ENCODE data around the gene LSM12. TPM values are rescaled to one million over a fixed set of nuclear protein-coding genes. Genes with fewer than 3 reads are reported as not detected.
A peak's percentile ranks its signal among the peaks of the same experiment; 100 is the strongest.

The LSM12 gene
- polyA plus RNA-seq, 4 donors, result 24.8 to 36.4 (median 28.2) TPM

- Histone ChIP-seq H3K9me3 (ENCODE audit: control insufficient read depth in 2 of 2, insufficient read depth in 1 of 2, low read depth in 1 of 2, low read length in 1 of 2) (no peaks in the 10 kb centered on the region), H3K36me3 (ENCODE audit: control insufficient read depth in 3 of 3, insufficient read depth in 2 of 3, low read depth in 1 of 3, low read length in 3 of 3) (peaks cover 0 to 85% (median 0%) of the 10 kb centered on the region in 3 donors), H3K27me3 (ENCODE audit: control insufficient read depth in 3 of 3, insufficient read depth in 3 of 3, low read length in 3 of 3) (no peaks in the 10 kb centered on the region), H3K27ac (ENCODE audit: low read depth in 1 of 3, low read length in 2 of 3) (peak overlapping the region in 2 of 3 donors; percentile 53 to 64), H3K4me3 (ENCODE audit: low read depth in 1 of 3, low read length in 3 of 3) (peak overlapping the region in 2 of 3 donors; percentile 22 to 27), H3K4me1 (ENCODE audit: control insufficient read depth in 3 of 3, insufficient read depth in 2 of 3, low read depth in 1 of 3, low read length in 2 of 3) (peaks cover 2 to 51% (median 10%) of the 10 kb centered on the region in 3 donors)
- FAIRE-seq (no peak), DNase-seq (peak; percentile 78 to 95)
- WGBS, 3 donors, result 8 to 13% (median 10%) methylated on average over 27 to 28 of the region's 28 CpGs
These were observed 44.6 kb upstream of the LSM12 start for GRCh38 chr17:44110823-44111633.

- Histone ChIP-seq H3K27me3 (ENCODE audit: control insufficient read depth in 3 of 3, insufficient read depth in 3 of 3, low read length in 3 of 3) (no peaks in the 10 kb centered on the region), H3K9me3 (ENCODE audit: control insufficient read depth in 2 of 2, insufficient read depth in 1 of 2, low read depth in 1 of 2, low read length in 1 of 2) (no peaks in the 10 kb centered on the region), H3K36me3 (ENCODE audit: control insufficient read depth in 3 of 3, insufficient read depth in 2 of 3, low read depth in 1 of 3, low read length in 3 of 3) (peaks cover 0 to 85% (median 0%) of the 10 kb centered on the region in 3 donors), H3K4me1 (ENCODE audit: control insufficient read depth in 3 of 3, insufficient read depth in 2 of 3, low read depth in 1 of 3, low read length in 2 of 3) (peaks cover 2 to 51% (median 10%) of the 10 kb centered on the region in 3 donors), H3K4me3 (ENCODE audit: low read depth in 1 of 3, low read length in 3 of 3) (peak overlapping the region in 1 of 3 donors; percentile 27), H3K27ac (ENCODE audit: low read depth in 1 of 3, low read length in 2 of 3) (peak overlapping the region in 2 of 3 donors; percentile 53 to 64)
- FAIRE-seq (no peak), DNase-seq (no peak)
- 81 to 94% (median 86%) methylated on average over 10 of the region's 10 CpGs for WGBS, 3 donors
These were observed 43.7 kb upstream of the LSM12 start for GRCh38 chr17:44110011-44110686.

GRCh38 chr17:44109312-44109630 is 42.8 kb upstream of the LSM12 start:
- H3K4me3 ChIP-seq (ENCODE audit: low read depth in 1 of 3, low read length in 3 of 3), result no peak overlapping the region
- H3K4me1 ChIP-seq (ENCODE audit: control insufficient read depth in 3 of 3, insufficient read depth in 2 of 3, low read depth in 1 of 3, low read length in 2 of 3), result peaks cover 2 to 51% (median 10%) of the 10 kb centered on the region in 3 donors

GRCh38 chr17:44108440-44109311 is 42.2 kb upstream of the LSM12 start:
- H3K9me3 ChIP-seq (ENCODE audit: control insufficient read depth in 2 of 2, insufficient read depth in 1 of 2, low read depth in 1 of 2, low read length in 1 of 2), result no peaks in the 10 kb centered on the region
- WGBS, 3 donors, result 42 to 45% (median 43%) methylated on average over 16 of the region's 16 CpGs
- peaks cover 0 to 83% (median 0%) of the 10 kb centered on the region in 3 donors for H3K36me3 ChIP-seq (ENCODE audit: control insufficient read depth in 3 of 3, insufficient read depth in 2 of 3, low read depth in 1 of 3, low read length in 3 of 3)
- H3K4me3 ChIP-seq (ENCODE audit: low read depth in 1 of 3, low read length in 3 of 3), result no peak overlapping the region
- DNase-seq (peak in 1 of 2 donors; percentile 62), FAIRE-seq (no peak)
- peak overlapping the region in 2 of 3 donors; percentile 69 to 77 for H3K27ac ChIP-seq (ENCODE audit: low read depth in 1 of 3, low read length in 2 of 3)
- H3K27me3 ChIP-seq (ENCODE audit: control insufficient read depth in 3 of 3, insufficient read depth in 3 of 3, low read length in 3 of 3), result no peaks in the 10 kb centered on the region
- H3K4me1 ChIP-seq (ENCODE audit: control insufficient read depth in 3 of 3, insufficient read depth in 2 of 3, low read depth in 1 of 3, low read length in 2 of 3), result peaks cover 2 to 51% (median 10%) of the 10 kb centered on the region in 3 donors

More at GRCh38 chr17:44109312-44109630, 42.8 kb upstream of the LSM12 start:
- Histone ChIP-seq H3K36me3 (ENCODE audit: control insufficient read depth in 3 of 3, insufficient read depth in 2 of 3, low read depth in 1 of 3, low read length in 3 of 3) (peaks cover 0 to 85% (median 0%) of the 10 kb centered on the region in 3 donors), H3K27ac (ENCODE audit: low read depth in 1 of 3, low read length in 2 of 3) (peak overlapping the region in 2 of 3 donors; percentile 69 to 77), H3K27me3 (ENCODE audit: control insufficient read depth in 3 of 3, insufficient read depth in 3 of 3, low read length in 3 of 3) (no peaks in the 10 kb centered on the region), H3K9me3 (ENCODE audit: control insufficient read depth in 2 of 2, insufficient read depth in 1 of 2, low read depth in 1 of 2, low read length in 1 of 2) (no peaks in the 10 kb centered on the region)
- FAIRE-seq (no peak), DNase-seq (no peak)
- WGBS, 3 donors, result 29 to 57% (median 48%) methylated on average over 4 of the region's 4 CpGs

- no peaks in the 10 kb centered on the region for H3K27me3 ChIP-seq (ENCODE audit: control insufficient read depth in 3 of 3, insufficient read depth in 3 of 3, low read length in 3 of 3)
- no peak for DNase-seq
- no peak overlapping the region for H3K27ac ChIP-seq (ENCODE audit: low read depth in 1 of 3, low read length in 2 of 3)
- H3K36me3 ChIP-seq (ENCODE audit: control insufficient read depth in 3 of 3, insufficient read depth in 2 of 3, low read depth in 1 of 3, low read length in 3 of 3), result peaks cover 0 to 75% (median 0%) of the 10 kb centered on the region in 3 donors
- H3K4me3 ChIP-seq (ENCODE audit: low read depth in 1 of 3, low read length in 3 of 3), result no peak overlapping the region
- 82 to 87% (median 86%) methylated on average over 4 of the region's 4 CpGs for WGBS, 3 donors
- peaks cover 2 to 41% (median 6%) of the 10 kb centered on the region in 3 donors for H3K4me1 ChIP-seq (ENCODE audit: control insufficient read depth in 3 of 3, insufficient read depth in 2 of 3, low read depth in 1 of 3, low read length in 2 of 3)
- no peaks in the 10 kb centered on the region for H3K9me3 ChIP-seq (ENCODE audit: control insufficient read depth in 2 of 2, insufficient read depth in 1 of 2, low read depth in 1 of 2, low read length in 1 of 2)
- no peak for FAIRE-seq
These were observed 40.3 kb upstream of the LSM12 start for GRCh38 chr17:44106801-44107200.

GRCh38 chr17:44105941-44106340 is 39.5 kb upstream of the LSM12 start:
- 53 to 60% (median 57%) methylated on average over 3 of the region's 3 CpGs for WGBS, 3 donors
- no peak for DNase-seq
- FAIRE-seq, result no peak
- no peaks in the 10 kb centered on the region for H3K27me3 ChIP-seq (ENCODE audit: control insufficient read depth in 3 of 3, insufficient read depth in 3 of 3, low read length in 3 of 3)
- no peak overlapping the region for H3K27ac ChIP-seq (ENCODE audit: low read depth in 1 of 3, low read length in 2 of 3)
- H3K4me1 ChIP-seq (ENCODE audit: control insufficient read depth in 3 of 3, insufficient read depth in 2 of 3, low read depth in 1 of 3, low read length in 2 of 3), result peaks cover under 1 to 33% (median 2%) of the 10 kb centered on the region in 3 donors
- H3K4me3 ChIP-seq (ENCODE audit: low read depth in 1 of 3, low read length in 3 of 3), result no peak overlapping the region
- H3K36me3 ChIP-seq (ENCODE audit: control insufficient read depth in 3 of 3, insufficient read depth in 2 of 3, low read depth in 1 of 3, low read length in 3 of 3), result peaks cover 0 to 76% (median 0%) of the 10 kb centered on the region in 3 donors
- no peaks in the 10 kb centered on the region for H3K9me3 ChIP-seq (ENCODE audit: control insufficient read depth in 2 of 2, insufficient read depth in 1 of 2, low read depth in 1 of 2, low read length in 1 of 2)

- Histone ChIP-seq H3K36me3 (ENCODE audit: control insufficient read depth in 3 of 3, insufficient read depth in 2 of 3, low read depth in 1 of 3, low read length in 3 of 3) (peaks cover 0 to 72% (median 0%) of the 10 kb centered on the region in 3 donors), H3K27ac (ENCODE audit: low read depth in 1 of 3, low read length in 2 of 3) (no peak overlapping the region), H3K4me3 (ENCODE audit: low read depth in 1 of 3, low read length in 3 of 3) (no peak overlapping the region), H3K27me3 (ENCODE audit: control insufficient read depth in 3 of 3, insufficient read depth in 3 of 3, low read length in 3 of 3) (no peaks in the 10 kb centered on the region), H3K4me1 (ENCODE audit: control insufficient read depth in 3 of 3, insufficient read depth in 2 of 3, low read depth in 1 of 3, low read length in 2 of 3) (peaks cover 0 to 29% (median 0%) of the 10 kb centered on the region in 3 donors), H3K9me3 (ENCODE audit: control insufficient read depth in 2 of 2, insufficient read depth in 1 of 2, low read depth in 1 of 2, low read length in 1 of 2) (no peaks in the 10 kb centered on the region)
- FAIRE-seq, result no peak
- no peak for DNase-seq
- 78 to 92% (median 84%) methylated on average over 3 of the region's 3 CpGs for WGBS, 3 donors
These were observed 39.0 kb upstream of the LSM12 start for GRCh38 chr17:44105483-44105882.

Measured in small intestine (tissue), 7 donors.